Ascending aorta (tissue), 2 donors: ENCODE data around the gene RNU1-4. TPM values are rescaled to one million over a fixed set of nuclear protein-coding genes. Genes with fewer than 3 reads are reported as not detected.
"Not testable (repeated sequence)": the region's sequence is repeated elsewhere in the genome, so short reads cannot be mapped to it uniquely, and the experiment has no call there.

Source experiments
- DNase-seq, 2 donors: peaks; one replicate each; pipeline ENCODE4 v3.0.0-alpha.2; 2019; ENCODE audit warnings: low spot score in 2 of 2
- H3K27ac ChIP-seq, 2 donors: fragments of 200-600 bp; sonication (generic); one replicate each; pipeline ENCODE4 v1.5.1; 2016 to 2017; ENCODE audit warnings: mild to moderate bottlenecking in 1 of 2
- H3K27me3 ChIP-seq: fragments of 200-600 bp; sonication (generic); one replicate; pipeline ENCODE4 v1.5.1; 2017
- H3K36me3 ChIP-seq, 2 donors: fragments of 200-600 bp; sonication (generic); one replicate each; pipeline ENCODE4 v1.5.1; 2016
- H3K4me1 ChIP-seq, 2 donors: fragments of 200-600 bp; sonication (generic); one replicate each; pipeline ENCODE4 v1.5.1; 2016 to 2017; ENCODE audit warnings: mild to moderate bottlenecking in 1 of 2
- H3K4me3 ChIP-seq, 2 donors: fragments of 200-600 bp; sonication (generic); one replicate each; pipeline ENCODE4 v1.5.1; 2016 to 2017; ENCODE audit warnings: mild to moderate bottlenecking in 1 of 2
- H3K9me3 ChIP-seq, 2 donors: fragments of 200-600 bp; sonication (generic); one replicate each; pipeline ENCODE4 v1.5.1; 2016
- intact Hi-C: fragments of 100-400 bp; cut with DNase I; formaldehyde crosslinking; loops from one replicate; pipeline ENCODE4 v1.15.1; 2023
- total RNA-seq: library from RNA; depleted of rRNA; stranded (reverse); fragments of >200 nt; gene quantifications from one replicate; pipeline ENCODE4 v1.1.0, GENCODE V29; 2016

RNU1-4 gene
- total RNA-seq: under 0.01 TPM

DNA sequence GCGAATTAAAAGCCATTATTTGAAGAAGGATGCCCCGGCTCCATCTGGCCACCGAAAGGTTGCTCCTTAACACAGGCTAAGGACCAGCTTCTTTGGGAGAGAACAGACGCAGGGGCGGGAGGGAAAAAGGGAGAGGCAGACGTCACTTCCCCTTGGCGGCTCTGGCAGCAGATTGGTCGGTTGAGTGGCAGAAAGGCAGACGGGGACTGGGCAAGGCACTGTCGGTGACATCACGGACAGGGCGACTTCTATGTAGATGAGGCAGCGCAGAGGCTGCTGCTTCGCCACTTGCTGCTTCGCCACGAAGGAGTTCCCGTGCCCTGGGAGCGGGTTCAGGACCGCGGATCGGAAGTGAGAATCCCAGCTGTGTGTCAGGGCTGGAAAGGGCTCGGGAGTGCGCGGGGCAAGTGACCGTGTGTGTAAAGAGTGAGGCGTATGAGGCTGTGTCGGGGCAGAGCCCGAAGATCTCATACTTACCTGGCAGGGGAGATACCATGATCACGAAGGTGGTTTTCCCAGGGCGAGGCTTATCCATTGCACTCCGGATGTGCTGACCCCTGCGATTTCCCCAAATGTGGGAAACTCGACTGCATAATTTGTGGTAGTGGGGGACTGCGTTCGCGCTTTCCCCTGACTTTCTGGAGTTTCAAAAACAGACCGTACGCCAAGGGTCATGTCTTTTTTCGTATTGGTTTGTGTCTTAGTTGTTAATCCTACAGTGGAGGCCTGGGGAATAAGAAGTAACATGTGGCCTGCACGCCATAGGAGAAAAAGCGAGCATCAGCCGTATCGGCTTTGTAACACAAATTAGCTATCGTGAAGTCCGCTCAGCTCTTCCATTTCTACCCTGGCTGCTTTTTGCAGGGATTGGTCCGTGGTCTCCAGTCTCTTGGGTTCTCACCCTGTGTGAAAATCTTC lies at the start of gene RNU1-4:
Gene RNU1-4 (plus strand): TSS at position 470 of the 918 bp plus-strand sequence.
- DNase-seq, H3K27ac ChIP-seq, H3K9me3 ChIP-seq, H3K4me3 ChIP-seq, H3K27me3 ChIP-seq, intact Hi-C loops, H3K4me1 ChIP-seq, H3K36me3 ChIP-seq: not testable (repeated sequence)

DNA sequence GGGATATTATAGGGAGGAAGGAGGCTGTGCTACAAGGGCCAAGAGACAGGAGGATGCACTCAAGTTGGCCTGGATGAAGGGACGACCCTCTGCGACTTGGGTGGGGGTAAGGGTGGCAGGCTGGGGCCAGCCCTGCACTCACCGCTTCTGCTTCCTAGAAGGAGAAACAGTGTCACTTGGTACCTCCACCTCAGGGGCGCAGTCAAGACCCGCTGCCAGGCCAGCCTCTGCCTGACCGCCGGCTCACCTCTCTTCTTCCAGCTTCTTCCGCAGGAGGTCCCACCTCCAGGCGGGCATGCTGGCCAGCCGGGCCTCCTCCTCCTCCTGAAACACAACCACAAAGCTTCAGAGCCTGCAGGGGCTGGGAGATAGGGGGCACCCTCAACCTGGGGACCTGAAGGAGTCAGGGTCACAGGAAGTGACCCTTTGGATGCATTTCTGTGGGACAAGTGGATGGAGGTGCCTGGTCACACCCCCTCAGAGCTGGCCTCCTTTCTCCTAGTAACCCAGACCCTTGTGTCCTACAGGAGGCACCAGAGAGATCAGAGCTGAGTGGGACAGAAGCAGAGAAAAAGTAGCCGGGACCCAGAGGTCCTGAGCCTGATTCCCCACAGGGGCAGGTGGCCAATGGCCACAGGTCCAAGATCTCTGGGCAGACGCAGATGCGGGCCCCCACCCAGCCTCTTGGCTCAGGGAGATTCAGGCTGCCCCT lies 49.2 kb upstream of the RNU1-4 start:
- intact Hi-C loops, H3K27me3 ChIP-seq, DNase-seq: not testable (repeated sequence)

DNA sequence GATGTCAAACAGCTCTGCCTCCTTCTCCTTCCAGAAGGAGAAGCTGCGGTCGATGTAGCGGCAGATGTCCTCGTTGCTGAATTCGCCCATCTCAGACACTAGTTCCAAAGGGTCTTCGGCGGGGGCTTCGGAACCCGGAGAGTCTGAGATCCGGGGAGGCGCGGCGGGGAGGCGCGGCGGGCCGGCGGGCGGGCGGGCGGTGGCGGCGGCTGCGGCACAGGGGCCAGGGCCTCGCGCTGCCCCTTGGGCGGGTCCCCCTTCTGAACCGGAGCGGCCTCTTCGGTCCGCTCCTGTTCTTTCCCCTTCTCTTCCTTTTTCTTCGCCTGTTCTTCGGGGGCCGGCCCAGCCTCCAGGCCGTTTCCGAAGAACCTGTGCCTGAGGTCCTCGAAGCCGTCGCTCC lies 48.0 kb upstream of the RNU1-4 start:
- H3K4me3 ChIP-seq, H3K4me1 ChIP-seq, intact Hi-C loops, H3K9me3 ChIP-seq, H3K27me3 ChIP-seq, H3K27ac ChIP-seq, H3K36me3 ChIP-seq, DNase-seq: not testable (repeated sequence)

More for the DNA sequence above, 49.2 kb upstream of the RNU1-4 start:
- not testable (repeated sequence) for H3K36me3 ChIP-seq, H3K9me3 ChIP-seq, H3K4me3 ChIP-seq, H3K4me1 ChIP-seq, H3K27ac ChIP-seq

DNA sequence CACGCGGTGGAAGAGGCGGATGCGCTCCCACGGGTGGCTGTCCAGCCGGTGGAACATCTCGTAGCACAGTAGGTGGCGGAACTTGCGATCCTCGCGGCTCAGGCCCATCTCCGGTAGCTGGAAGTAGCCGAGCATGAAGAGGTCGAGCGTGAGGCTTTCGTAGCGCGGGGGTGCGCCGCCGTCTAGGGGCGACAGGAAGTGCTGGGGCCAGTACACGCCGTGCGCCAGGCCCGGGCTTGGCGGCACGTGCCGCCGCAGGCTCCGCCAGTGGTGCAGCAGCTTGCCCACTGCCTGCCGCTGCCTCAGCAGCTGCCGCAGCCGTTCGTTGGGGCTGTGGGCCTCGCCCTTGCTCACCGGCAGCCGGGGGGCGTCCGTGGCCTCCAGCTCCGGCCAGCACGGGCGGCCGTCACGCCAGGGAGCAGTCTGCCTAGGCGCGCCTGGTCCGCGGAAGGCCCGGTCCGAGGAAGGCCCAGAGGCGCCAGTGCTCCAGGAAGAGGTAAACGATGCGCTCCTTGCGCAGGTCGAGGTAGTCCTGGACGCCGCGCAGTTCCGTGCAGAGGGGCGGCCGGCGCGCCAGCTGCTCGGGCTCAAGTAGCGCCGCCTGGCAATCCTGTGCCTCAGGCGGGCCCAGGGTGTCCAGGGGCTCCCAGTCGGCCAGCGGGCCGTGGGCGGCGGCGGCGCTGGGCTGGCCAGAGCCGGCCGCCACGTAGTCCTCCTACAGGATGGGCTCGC lies 47.4 kb upstream of the RNU1-4 start:
- DNase-seq, intact Hi-C loops, H3K4me3 ChIP-seq, H3K4me1 ChIP-seq, H3K36me3 ChIP-seq, H3K27ac ChIP-seq, H3K27me3 ChIP-seq, H3K9me3 ChIP-seq: not testable (repeated sequence)

- H3K36me3 ChIP-seq, H3K27me3 ChIP-seq, DNase-seq, H3K27ac ChIP-seq, H3K9me3 ChIP-seq, H3K4me1 ChIP-seq, intact Hi-C loops: not testable (repeated sequence)
- peak overlapping the region in 1 of 2 donors; percentile 40 for H3K4me3 ChIP-seq
Measured at GRCh38 chr1:16693449-16694307, 46.6 kb upstream of the RNU1-4 start.

DNA sequence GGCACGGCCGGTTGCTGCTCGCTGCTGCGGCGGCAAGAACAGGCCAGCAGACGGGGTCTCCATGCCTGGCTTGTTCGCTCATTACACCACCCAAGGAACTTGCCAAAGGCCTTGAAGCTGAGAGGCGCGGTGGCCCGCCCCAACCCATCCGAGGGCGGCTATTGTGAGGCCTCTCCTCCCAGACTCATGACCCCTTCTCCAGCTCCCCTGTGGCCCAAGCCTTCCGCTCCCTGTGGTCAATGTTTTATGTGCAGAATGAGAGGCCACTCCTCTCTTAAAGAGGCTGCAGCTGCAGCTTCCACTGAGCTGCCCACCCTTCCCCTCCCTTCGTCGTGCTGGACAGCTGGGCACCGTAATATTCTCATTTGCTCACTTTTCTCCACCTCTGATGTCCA lies 46.0 kb upstream of the RNU1-4 start:
- H3K27me3 ChIP-seq, H3K9me3 ChIP-seq, H3K36me3 ChIP-seq, H3K4me1 ChIP-seq, DNase-seq, H3K27ac ChIP-seq, intact Hi-C loops, H3K4me3 ChIP-seq: not testable (repeated sequence)

- H3K9me3 ChIP-seq, H3K27ac ChIP-seq, DNase-seq, H3K4me1 ChIP-seq, intact Hi-C loops, H3K27me3 ChIP-seq, H3K36me3 ChIP-seq, H3K4me3 ChIP-seq: not testable (repeated sequence)
Measured at GRCh38 chr1:16696507-16697150, 43.7 kb upstream of the RNU1-4 start.

GRCh38 chr1:16697152-16697551 lies 43.2 kb upstream of the RNU1-4 start:
- H3K4me3 ChIP-seq, H3K36me3 ChIP-seq, DNase-seq, H3K9me3 ChIP-seq, H3K4me1 ChIP-seq, H3K27me3 ChIP-seq, intact Hi-C loops, H3K27ac ChIP-seq: not testable (repeated sequence)

DNA sequence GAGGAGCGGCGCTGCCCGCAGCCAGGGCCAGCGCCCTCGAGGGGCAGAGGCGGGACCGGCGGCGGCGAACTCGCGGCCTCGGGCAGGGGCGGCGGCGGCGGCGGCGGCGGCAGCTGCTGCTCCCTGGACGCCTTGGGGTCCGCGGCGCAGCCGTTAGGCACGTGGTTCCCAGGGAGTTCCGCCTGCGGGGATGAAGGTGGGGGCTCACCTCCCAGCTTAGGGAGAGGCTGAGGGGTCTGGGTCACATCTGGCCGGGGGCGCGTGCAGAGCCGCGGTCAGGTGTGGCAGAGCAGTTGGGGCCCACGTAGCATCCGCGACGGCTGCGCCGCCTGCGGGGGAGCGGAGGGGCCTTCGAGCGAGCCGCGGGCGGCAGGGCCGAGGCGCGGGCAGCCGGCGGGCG lies 40.9 kb upstream of the RNU1-4 start:
- intact Hi-C loops, H3K9me3 ChIP-seq, H3K36me3 ChIP-seq, H3K27ac ChIP-seq, H3K4me3 ChIP-seq, H3K4me1 ChIP-seq, DNase-seq, H3K27me3 ChIP-seq: not testable (repeated sequence)

DNA sequence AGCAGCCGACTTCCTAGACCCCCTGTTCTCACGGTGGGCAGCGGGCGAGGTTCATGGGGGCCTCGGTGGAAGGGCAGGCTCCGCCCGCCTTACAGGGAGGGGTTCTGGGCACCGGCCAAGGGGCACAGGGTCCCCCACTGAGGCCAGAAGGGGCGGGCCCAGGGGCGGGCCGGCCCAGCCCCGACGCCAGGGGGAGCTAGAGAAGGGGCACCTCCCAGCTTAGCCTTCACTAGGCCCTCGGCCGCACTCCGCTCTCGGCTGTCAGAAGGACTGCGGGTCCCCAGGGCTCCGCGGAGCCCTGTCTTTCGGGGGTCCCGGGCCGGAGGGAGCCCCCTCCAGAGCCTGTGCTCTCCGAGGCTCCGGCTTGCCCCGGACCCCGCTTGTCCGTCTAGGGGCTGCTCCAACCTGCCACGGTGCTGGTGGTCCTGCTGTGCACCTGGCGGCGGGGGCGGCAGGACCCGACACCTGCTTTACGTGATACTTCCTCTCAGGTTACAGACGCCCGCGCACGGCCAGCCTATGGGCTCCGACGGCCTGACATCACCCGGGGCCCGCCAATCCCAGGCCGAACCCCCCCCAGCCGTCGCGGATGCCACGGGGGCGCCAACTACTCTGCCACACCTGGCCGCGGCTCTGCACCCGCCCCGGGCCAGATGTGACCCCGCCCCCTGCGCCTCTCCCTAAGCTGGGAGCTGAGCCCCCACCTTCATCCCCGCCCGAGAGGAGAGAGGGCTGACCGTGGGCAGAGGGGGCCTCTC lies 40.0 kb upstream of the RNU1-4 start:
- H3K9me3 ChIP-seq, H3K4me1 ChIP-seq, H3K27me3 ChIP-seq, H3K36me3 ChIP-seq, DNase-seq, intact Hi-C loops, H3K4me3 ChIP-seq, H3K27ac ChIP-seq: not testable (repeated sequence)

GRCh38 chr1:16701189-16701588 lies 39.1 kb upstream of the RNU1-4 start:
- H3K9me3 ChIP-seq, H3K27me3 ChIP-seq, intact Hi-C loops, H3K4me1 ChIP-seq, H3K4me3 ChIP-seq, DNase-seq, H3K36me3 ChIP-seq, H3K27ac ChIP-seq: not testable (repeated sequence)

GRCh38 chr1:16702280-16702679 lies 38.0 kb upstream of the RNU1-4 start:
- DNase-seq, H3K9me3 ChIP-seq, H3K27ac ChIP-seq, H3K4me1 ChIP-seq, intact Hi-C loops, H3K27me3 ChIP-seq, H3K36me3 ChIP-seq, H3K4me3 ChIP-seq: not testable (repeated sequence)
